RWPE2 (cell line): ENCODE measurements around the gene C2orf49.

Experiments used
- ATAC-seq: fragments of 200-7000 bp; cut with Tn5 transposase; 3 replicates; pipeline ENCODE4 v1.9.1; 2021; ENCODE audit warnings: low read depth
- DNase-seq: peaks from one replicate; pipeline ENCODE4 v3.0.0-alpha.2; 2020; ENCODE audit warnings: low spot score
- H3K27ac ChIP-seq: fragments of 450-650 bp; 2 replicates; pipeline ENCODE4 v1.5.1; 2017; ENCODE audit warnings: mild to moderate bottlenecking; ENCODE audit not compliant: poor library complexity, severe bottlenecking
- H3K27me3 ChIP-seq: fragments of 250-450 bp; sonication (Bioruptor Pico); 2 replicates; pipeline ENCODE4 v1.5.1; 2021; ENCODE audit warnings: mild to moderate bottlenecking, moderate library complexity; ENCODE audit not compliant: insufficient read depth, poor library complexity, severe bottlenecking
- H3K36me3 ChIP-seq: fragments of 250-450 bp; sonication (Bioruptor Pico); 2 replicates; pipeline ENCODE4 v1.5.1; 2020; ENCODE audit warnings: low read depth, mild to moderate bottlenecking, moderate library complexity
- H3K4me1 ChIP-seq: fragments of 250-450 bp; sonication (Bioruptor Pico); 2 replicates; pipeline ENCODE4 v1.5.1; 2021; ENCODE audit warnings: mild to moderate bottlenecking, moderate library complexity; ENCODE audit not compliant: insufficient read depth, poor library complexity, severe bottlenecking
- H3K4me3 ChIP-seq: fragments of 250-450 bp; sonication (Bioruptor Pico); 2 replicates; pipeline ENCODE4 v1.5.1; 2021; ENCODE audit warnings: mild to moderate bottlenecking, moderate library complexity; ENCODE audit not compliant: severe bottlenecking
- H3K9me3 ChIP-seq: fragments of 250-450 bp; sonication (Bioruptor Pico); 2 replicates; pipeline ENCODE4 v1.5.1; 2021; ENCODE audit warnings: mild to moderate bottlenecking, moderate library complexity; ENCODE audit not compliant: severe bottlenecking
- CTCF ChIP-seq: fragments of 450-650 bp; IDR thresholded peaks from one replicate; pipeline ENCODE4 v1.5.1; 2017; ENCODE audit warnings: mild to moderate bottlenecking, moderate library complexity; ENCODE audit not compliant: poor library complexity, severe bottlenecking

The C2orf49 gene

GRCh38 chr2:105291981-105292380 is 45.4 kb upstream of the C2orf49 start:
- H3K36me3 ChIP-seq: peaks cover 60% of the 10 kb centered on the region

GRCh38 chr2:105294046-105294445 is 43.3 kb upstream of the C2orf49 start:
- no peak for DNase-seq
- peaks cover 63% of the 10 kb centered on the region for H3K36me3 ChIP-seq
- ATAC-seq: no peak
- no peak overlapping the region for H3K4me3 ChIP-seq
- TF ChIP-seq CTCF: no peak
- H3K27ac ChIP-seq: no peak overlapping the region
- no peaks in the 10 kb centered on the region for H3K4me1 ChIP-seq
- H3K9me3 ChIP-seq: no peaks in the 10 kb centered on the region
- no peaks in the 10 kb centered on the region for H3K27me3 ChIP-seq

More at GRCh38 chr2:105291981-105292380, 45.4 kb upstream of the C2orf49 start:
- ATAC-seq: no peak
- no peak for DNase-seq
- TF ChIP-seq CTCF: no peak
- no peak overlapping the region for H3K27ac ChIP-seq
- no peaks in the 10 kb centered on the region for H3K9me3 ChIP-seq
- no peaks in the 10 kb centered on the region for H3K4me1 ChIP-seq
- no peak overlapping the region for H3K4me3 ChIP-seq
- H3K27me3 ChIP-seq: no peaks in the 10 kb centered on the region

- Histone ChIP-seq H3K27ac (no peak overlapping the region), H3K36me3 (peaks cover 62% of the 10 kb centered on the region), H3K4me1 (no peaks in the 10 kb centered on the region), H3K27me3 (no peaks in the 10 kb centered on the region), H3K9me3 (no peaks in the 10 kb centered on the region), H3K4me3 (no peak overlapping the region)
- DNase-seq: no peak
- peak; percentile 56 for TF ChIP-seq CTCF
- ATAC-seq: peak; percentile 48; the same call in 1 of the 3 replicates
Observed at GRCh38 chr2:105294844-105295481, 42.4 kb upstream of the C2orf49 start.

GRCh38 chr2:105296017-105296611 is 41.2 kb upstream of the C2orf49 start:
- H3K27me3 ChIP-seq: no peaks in the 10 kb centered on the region
- H3K4me1 ChIP-seq: no peaks in the 10 kb centered on the region
- peaks cover 52% of the 10 kb centered on the region for H3K36me3 ChIP-seq
- no peaks in the 10 kb centered on the region for H3K9me3 ChIP-seq
- ATAC-seq (no peak), DNase-seq (no peak)
- H3K27ac ChIP-seq: no peak overlapping the region
- no peak for TF ChIP-seq CTCF
- no peak overlapping the region for H3K4me3 ChIP-seq

- Histone ChIP-seq H3K9me3 (no peaks in the 10 kb centered on the region), H3K4me3 (no peak overlapping the region), H3K27ac (no peak overlapping the region), H3K36me3 (peaks cover 44% of the 10 kb centered on the region), H3K4me1 (no peaks in the 10 kb centered on the region), H3K27me3 (no peaks in the 10 kb centered on the region)
- DNase-seq: no peak
- no peak for TF ChIP-seq CTCF
- no peak for ATAC-seq
Observed at GRCh38 chr2:105297216-105297615, 40.1 kb upstream of the C2orf49 start.
